ENCODE data around the gene BHMT2. TPM values are rescaled to one million over a fixed set of nuclear protein-coding genes. Genes with fewer than 3 reads are reported as not detected.

BHMT2 gene
- total RNA-seq, 1 donor from 2014 or later: not detected

DNA sequence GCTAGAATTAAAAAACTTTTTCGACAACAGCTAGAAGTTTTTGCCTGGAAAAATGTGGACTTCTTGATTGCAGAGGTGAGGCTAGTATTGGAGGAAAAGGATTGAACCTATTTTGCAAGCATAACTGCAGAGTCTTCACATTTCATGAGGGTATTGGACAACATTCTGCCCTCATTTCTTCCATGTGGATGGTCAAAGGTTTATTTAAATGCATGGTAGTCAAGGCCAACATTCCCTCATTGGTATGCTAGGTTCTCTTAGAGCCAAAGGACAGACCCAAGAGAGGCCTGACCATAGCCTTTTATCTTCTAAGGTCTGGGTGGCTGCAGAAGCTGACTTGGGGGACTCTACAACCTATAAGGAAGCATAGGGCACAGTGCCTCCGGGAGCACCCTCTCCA, 11.2 kb downstream of the BHMT2 start:
- Histone ChIP-seq H3K9ac (no peak overlapping the region), H3K4me3 (no peak overlapping the region), H2AFZ (replicated peaks) (no peak overlapping the region), H3K4me1 (no peaks in the 10 kb centered on the region), H3K4me2 (no peak overlapping the region), H4K20me1 (ENCODE audit: low read depth) (no peaks in the 10 kb centered on the region), H3K36me3 (no peaks in the 10 kb centered on the region), H3K9me3 (ENCODE audit: low read depth) (no peaks in the 10 kb centered on the region), H3K27me3 (no peaks in the 10 kb centered on the region), H3K79me2 (ENCODE audit: low read depth) (no peaks in the 10 kb centered on the region), H3F3A (ENCODE audit: low read depth) (no peaks in the 10 kb centered on the region), H3K27ac (no peak overlapping the region)
- no peaks in the 10 kb centered on the region for H3K4me1 Mint-ChIP-seq
- no peak for DNase-seq (ENCODE audit: low spot score)
- peaks cover 6% of the 10 kb centered on the region for H3K9me3 Mint-ChIP-seq
- H3K27ac Mint-ChIP-seq: no peak overlapping the region
- H3K27me3 Mint-ChIP-seq (ENCODE audit: insufficient read depth, low read depth): peaks cover 4% of the 10 kb centered on the region
- no peak overlapping the region for H3K4me3 Mint-ChIP-seq
- H3K36me3 Mint-ChIP-seq: peaks cover 2% of the 10 kb centered on the region
- no peak for TF ChIP-seq EZH2phosphoT487 (IDR thresholded peaks at IDR 0.05)
- no peak for TF ChIP-seq EZH2 (IDR thresholded peaks at IDR 0.05)
- TF ChIP-seq, protein P1, sequence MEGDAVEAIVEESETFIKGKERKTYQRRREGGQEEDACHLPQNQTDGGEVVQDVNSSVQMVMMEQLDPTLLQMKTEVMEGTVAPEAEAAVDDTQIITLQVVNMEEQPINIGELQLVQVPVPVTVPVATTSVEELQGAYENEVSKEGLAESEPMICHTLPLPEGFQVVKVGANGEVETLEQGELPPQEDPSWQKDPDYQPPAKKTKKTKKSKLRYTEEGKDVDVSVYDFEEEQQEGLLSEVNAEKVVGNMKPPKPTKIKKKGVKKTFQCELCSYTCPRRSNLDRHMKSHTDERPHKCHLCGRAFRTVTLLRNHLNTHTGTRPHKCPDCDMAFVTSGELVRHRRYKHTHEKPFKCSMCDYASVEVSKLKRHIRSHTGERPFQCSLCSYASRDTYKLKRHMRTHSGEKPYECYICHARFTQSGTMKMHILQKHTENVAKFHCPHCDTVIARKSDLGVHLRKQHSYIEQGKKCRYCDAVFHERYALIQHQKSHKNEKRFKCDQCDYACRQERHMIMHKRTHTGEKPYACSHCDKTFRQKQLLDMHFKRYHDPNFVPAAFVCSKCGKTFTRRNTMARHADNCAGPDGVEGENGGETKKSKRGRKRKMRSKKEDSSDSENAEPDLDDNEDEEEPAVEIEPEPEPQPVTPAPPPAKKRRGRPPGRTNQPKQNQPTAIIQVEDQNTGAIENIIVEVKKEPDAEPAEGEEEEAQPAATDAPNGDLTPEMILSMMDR (IDR thresholded peaks at IDR 0.05): no peak

DNA sequence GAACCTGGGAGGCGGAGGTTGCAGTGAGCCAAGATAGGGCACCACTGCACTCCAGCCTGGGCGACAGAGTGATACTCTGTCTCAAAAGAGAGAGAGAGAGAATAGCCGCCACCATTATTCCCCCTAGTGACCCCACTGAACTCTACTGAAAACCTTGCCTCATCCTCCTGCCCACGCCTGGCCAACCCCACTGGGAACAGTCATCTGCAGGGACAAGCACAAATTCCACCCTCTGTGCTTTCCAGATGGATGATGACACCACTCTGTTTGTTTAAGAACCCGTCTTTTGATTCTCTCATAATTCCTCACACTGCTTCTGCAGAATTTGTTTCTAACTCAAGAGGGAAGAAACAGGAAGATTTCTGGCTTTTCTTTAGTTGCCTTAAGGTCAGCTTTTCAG, 12.2 kb downstream of the BHMT2 start:
- no peak overlapping the region for H3K4me3 ChIP-seq
- H3K27ac ChIP-seq: no peak overlapping the region
- no peak overlapping the region for H2AFZ ChIP-seq (replicated peaks)
- H3K4me3 Mint-ChIP-seq: no peak overlapping the region
- H4K20me1 ChIP-seq (ENCODE audit: low read depth): no peaks in the 10 kb centered on the region
- H3K9me3 ChIP-seq (ENCODE audit: low read depth): no peaks in the 10 kb centered on the region
- peaks cover 2% of the 10 kb centered on the region for H3K36me3 Mint-ChIP-seq
- no peak overlapping the region for H3K9ac ChIP-seq
- TF ChIP-seq, protein P1 (IDR thresholded peaks at IDR 0.05): no peak
- no peak for DNase-seq (ENCODE audit: low spot score)
- H3K27me3 ChIP-seq: no peaks in the 10 kb centered on the region
- H3K9me3 Mint-ChIP-seq: peaks cover 2% of the 10 kb centered on the region
- no peaks in the 10 kb centered on the region for H3K36me3 ChIP-seq
- H3K4me2 ChIP-seq: no peak overlapping the region
- H3K27me3 Mint-ChIP-seq (ENCODE audit: insufficient read depth, low read depth): peaks cover 4% of the 10 kb centered on the region
- H3F3A ChIP-seq (ENCODE audit: low read depth): no peaks in the 10 kb centered on the region
- no peaks in the 10 kb centered on the region for H3K4me1 Mint-ChIP-seq
- no peaks in the 10 kb centered on the region for H3K79me2 ChIP-seq (ENCODE audit: low read depth)
- H3K27ac Mint-ChIP-seq: no peak overlapping the region
- H3K4me1 ChIP-seq: no peaks in the 10 kb centered on the region

DNA sequence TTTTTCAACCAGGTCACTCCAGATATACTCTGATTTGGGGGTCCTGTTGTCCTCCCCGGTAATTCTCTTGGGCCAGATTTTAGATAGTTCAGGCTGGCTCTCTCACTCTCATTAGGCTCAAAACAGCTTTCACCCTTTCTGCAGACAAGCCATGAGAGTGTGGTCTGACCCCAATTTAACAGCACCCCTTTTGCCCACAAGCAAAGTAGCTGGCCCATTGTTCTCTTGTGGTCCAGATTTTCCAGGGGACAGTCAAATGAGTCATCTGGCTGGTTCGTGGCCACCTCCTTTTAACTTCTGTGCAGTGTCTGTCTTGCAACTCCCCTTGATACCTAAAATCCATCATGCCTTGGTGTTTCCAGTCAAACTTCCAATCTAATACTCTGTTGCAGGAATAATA, 16.5 kb downstream of the BHMT2 start:
- no peaks in the 10 kb centered on the region for H3K27me3 ChIP-seq
- TF ChIP-seq EZH2phosphoT487 (IDR thresholded peaks at IDR 0.05): no peak
- no peak for TF ChIP-seq EZH2 (IDR thresholded peaks at IDR 0.05)
- TF ChIP-seq, protein P1 (IDR thresholded peaks at IDR 0.05): no peak
- no peaks in the 10 kb centered on the region for H3K36me3 ChIP-seq
- no peak for DNase-seq (ENCODE audit: low spot score)
- H3K9me3 ChIP-seq (ENCODE audit: low read depth): no peaks in the 10 kb centered on the region
- Mint-ChIP-seq H3K36me3 (no peaks in the 10 kb centered on the region), H3K4me3 (no peak overlapping the region), H3K27ac (no peak overlapping the region), H3K27me3 (ENCODE audit: insufficient read depth, low read depth) (no peaks in the 10 kb centered on the region), H3K4me1 (peaks cover 6% of the 10 kb centered on the region), H3K9me3 (no peaks in the 10 kb centered on the region)
- H4K20me1 ChIP-seq (ENCODE audit: low read depth): no peaks in the 10 kb centered on the region
- H3K4me3 ChIP-seq: no peak overlapping the region
- no peaks in the 10 kb centered on the region for H3K4me1 ChIP-seq
- no peaks in the 10 kb centered on the region for H3K79me2 ChIP-seq (ENCODE audit: low read depth)
- no peak overlapping the region for H3K27ac ChIP-seq
- H3K4me2 ChIP-seq: no peak overlapping the region
- H2AFZ ChIP-seq (replicated peaks): peak overlapping the region; percentile 19
- no peak overlapping the region for H3K9ac ChIP-seq
- no peaks in the 10 kb centered on the region for H3F3A ChIP-seq (ENCODE audit: low read depth)

DNA sequence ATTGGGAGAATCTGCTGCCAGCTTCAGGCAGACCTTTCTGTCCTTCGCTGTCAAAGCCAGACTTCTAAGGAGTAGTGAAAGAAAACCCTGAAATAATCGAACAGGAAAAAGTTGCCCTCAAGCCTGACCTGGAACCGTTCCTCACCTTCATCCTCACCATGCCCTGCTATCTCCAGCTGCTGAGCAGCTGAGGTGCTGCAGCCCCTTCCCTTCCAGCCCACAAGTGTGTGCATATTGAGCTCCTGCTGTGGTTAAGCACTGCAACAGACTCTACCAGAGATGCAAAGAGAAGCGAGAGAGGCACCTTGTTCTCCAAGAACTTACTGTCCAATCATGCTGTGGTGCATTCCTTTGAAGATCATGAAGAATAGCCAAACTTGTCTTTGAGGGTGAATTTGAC, 18.9 kb downstream of the BHMT2 start:
- no peak overlapping the region for H3K4me3 Mint-ChIP-seq
- Histone ChIP-seq H3K79me2 (ENCODE audit: low read depth) (no peaks in the 10 kb centered on the region), H2AFZ (replicated peaks) (no peak overlapping the region), H3K4me2 (no peak overlapping the region), H3F3A (ENCODE audit: low read depth) (no peaks in the 10 kb centered on the region), H3K36me3 (no peaks in the 10 kb centered on the region), H3K9me3 (ENCODE audit: low read depth) (no peaks in the 10 kb centered on the region), H4K20me1 (ENCODE audit: low read depth) (no peaks in the 10 kb centered on the region), H3K9ac (no peak overlapping the region), H3K27ac (no peak overlapping the region), H3K4me1 (no peaks in the 10 kb centered on the region), H3K4me3 (no peak overlapping the region), H3K27me3 (no peaks in the 10 kb centered on the region)
- H3K27ac Mint-ChIP-seq: no peak overlapping the region
- no peaks in the 10 kb centered on the region for H3K9me3 Mint-ChIP-seq
- no peak for DNase-seq (ENCODE audit: low spot score)
- H3K36me3 Mint-ChIP-seq: no peaks in the 10 kb centered on the region
- TF ChIP-seq EZH2 (IDR thresholded peaks at IDR 0.05) (no peak), EZH2phosphoT487 (IDR thresholded peaks at IDR 0.05) (no peak)
- TF ChIP-seq, protein P1 (IDR thresholded peaks at IDR 0.05): no peak
- H3K27me3 Mint-ChIP-seq (ENCODE audit: insufficient read depth, low read depth): no peaks in the 10 kb centered on the region
- peaks cover 6% of the 10 kb centered on the region for H3K4me1 Mint-ChIP-seq
